ENCODE data around the gene ARRB1. TPM values are rescaled to one million over a fixed set of nuclear protein-coding genes. Genes with fewer than 3 reads are reported as not detected.
"Not testable (repeated sequence)": the region's sequence is repeated elsewhere in the genome, so short reads cannot be mapped to it uniquely, and the experiment has no call there.

Gene ARRB1
- total and polyA plus RNA-seq, 2 of the 13 experiments (the other 11 are each of a cell fraction or from before 2014, with no cell fraction given): 22.5 to 35.7 TPM

GRCh38 chr11:75330886-75331285 lies 20.6 kb downstream of the ARRB1 start:
- H3K9ac ChIP-seq (ENCODE audit: insufficient read depth, low read depth, low read length); DNase-seq (ENCODE audit: low spot score); ATAC-seq; H3K27ac ChIP-seq (ENCODE audit: extremely low read length, insufficient read depth, low read length); H2AFZ ChIP-seq (ENCODE audit: low read length); H3K27me3 ChIP-seq (ENCODE audit: control insufficient read depth in 1 of 2, insufficient read depth in 2 of 2, low read length in 2 of 2); H3K4me3 ChIP-seq (replicated peaks in 1 of 3; ENCODE audit: insufficient read depth in 1 of 3, low read depth in 2 of 3, low read length in 3 of 3); FAIRE-seq; BruUV-seq (replicated peaks); H3K36me3 ChIP-seq (replicated peaks in 1 of 2; ENCODE audit: control insufficient read depth in 1 of 2, insufficient read depth in 2 of 2, low read length in 2 of 2); intact Hi-C loops (cut with micrococcal nuclease; ENCODE audit: unreplicated experiment); in situ Hi-C loops (cut with HindIII; ENCODE audit: extremely low pct_ligation_motif_present, low pct_unique_long_range_greater_than_20kb); H3K9me3 ChIP-seq (ENCODE audit: low read length): not testable (repeated sequence)
- 90% methylated on average over 14 of the region's 14 CpGs for WGBS (ENCODE audit: low lambda C conversion rate)
- Histone ChIP-seq H3K4me1 (ENCODE audit: insufficient read depth, low read length) (peaks cover 31% of the 10 kb centered on the region), H4K20me1 (ENCODE audit: insufficient read depth, low read length) (peaks cover 28% of the 10 kb centered on the region), H3K79me2 (ENCODE audit: insufficient read depth, low read length) (peaks cover 38% of the 10 kb centered on the region), H3K4me2 (ENCODE audit: low read depth, low read length) (0 out of 2 replicates have a peak overlapping the region, but pooled peaks have one; percentile 37)
- POLR2A ChIA-PET: interaction anchor here (1.1 kb wide), 1 partner anchor 9 kb away, joined by 3 read pairs; no protein-coding TSS in a partner anchor
- CTCF ChIA-PET (ENCODE audit: low intra/inter-chr PET ratio, low total read pairs): interaction anchor here (1.2 kb wide), 1 partner anchor 54 kb away, joined by 5 read pairs; no protein-coding TSS in a partner anchor

GRCh38 chr11:75330291-75330690 lies 21.2 kb downstream of the ARRB1 start:
- in situ Hi-C loops (cut with HindIII; ENCODE audit: extremely low pct_ligation_motif_present, low pct_unique_long_range_greater_than_20kb): no loop called here
- no TSS peak for BruUV-seq (replicated peaks)
- no peak for FAIRE-seq
- peaks cover 32% of the 10 kb centered on the region for H3K79me2 ChIP-seq (ENCODE audit: insufficient read depth, low read length)
- ATAC-seq: no peak
- no peak overlapping the region for H3K4me3 ChIP-seq (replicated peaks in 1 of 3; ENCODE audit: insufficient read depth in 1 of 3, low read depth in 2 of 3, low read length in 3 of 3)
- H3K27ac ChIP-seq (ENCODE audit: extremely low read length, insufficient read depth, low read length): peak overlapping the region; percentile 41
- peaks cover 24% of the 10 kb centered on the region for H4K20me1 ChIP-seq (ENCODE audit: insufficient read depth, low read length)
- peak overlapping the region; percentile 37; the same call in 1 of the 2 replicates for H3K4me2 ChIP-seq (ENCODE audit: low read depth, low read length)
- peaks cover 31% of the 10 kb centered on the region for H3K4me1 ChIP-seq (ENCODE audit: insufficient read depth, low read length)
- H3K9ac ChIP-seq (ENCODE audit: insufficient read depth, low read depth, low read length): 0 out of 2 replicates have a peak overlapping the region, but pooled peaks have one; percentile 8
- 21% methylated on average over 1 of the region's 1 CpG for WGBS (ENCODE audit: low lambda C conversion rate)
- CTCF ChIA-PET (ENCODE audit: low intra/inter-chr PET ratio, low total read pairs): interaction anchor here (1.2 kb wide), 1 partner anchor 54 kb away, joined by 5 read pairs; no protein-coding TSS in a partner anchor
- POLR2A ChIA-PET: interaction anchor here (1.1 to 1.5 kb wide), 2 partner anchors 10 to 12 kb away, joined by 3 to 4 read pairs; no protein-coding TSS in a partner anchor
- peaks cover 4 to 8% of the 10 kb centered on the region in 2 experiments for H3K36me3 ChIP-seq (replicated peaks in 1 of 2; ENCODE audit: control insufficient read depth in 1 of 2, insufficient read depth in 2 of 2, low read length in 2 of 2)
- no peak for DNase-seq (ENCODE audit: low spot score)
- H3K27me3 ChIP-seq (ENCODE audit: control insufficient read depth in 1 of 2, insufficient read depth in 2 of 2, low read length in 2 of 2): no peaks in the 10 kb centered on the region
- intact Hi-C loops (cut with micrococcal nuclease; ENCODE audit: unreplicated experiment): no loop called here
- H3K9me3 ChIP-seq (ENCODE audit: low read length): no peaks in the 10 kb centered on the region
- H2AFZ ChIP-seq (ENCODE audit: low read length): no peak overlapping the region
- TF ChIP-seq PREB (CRISPR knock-in tag; IDR thresholded peaks at IDR 0.05): no peak
- TF ChIP-seq ZNF710 (CRISPR knock-in tag; IDR thresholded peaks at IDR 0.05; ENCODE audit: borderline replicate concordance): no peak
- TF ChIP-seq NFKBIZ (CRISPR knock-in tag; IDR thresholded peaks at IDR 0.05): no peak
- no peak for TF ChIP-seq FOXJ3 (CRISPR knock-in tag; IDR thresholded peaks at IDR 0.05; ENCODE audit: borderline replicate concordance)
- TF ChIP-seq BHLHE40 (IDR thresholded peaks at IDR 0.05; ENCODE audit: low read length): no peak
- no peak for TF ChIP-seq HNF1B (CRISPR knock-in tag; IDR thresholded peaks at IDR 0.05)
- TF ChIP-seq NFYB (CRISPR knock-in tag; IDR thresholded peaks at IDR 0.05): no peak
- TF ChIP-seq WIZ (CRISPR knock-in tag; IDR thresholded peaks at IDR 0.05): no peak
- no peak for TF ChIP-seq ZNF598 (CRISPR knock-in tag; IDR thresholded peaks at IDR 0.05; ENCODE audit: borderline replicate concordance)
- TF ChIP-seq GLMP (CRISPR knock-in tag; IDR thresholded peaks at IDR 0.05; ENCODE audit: borderline replicate concordance): no peak
